Common myeloid progenitor, CD34-positive (primary cell): Measurements from ENCODE around the gene KCNA4.
"Not testable (repeated sequence)": the region's sequence is repeated elsewhere in the genome, so short reads cannot be mapped to it uniquely, and the experiment has no call there.

Experiments used
- CTCF ChIA-PET: fragments of 350-600 bp; sonication (Branson Sonifier 250); formaldehyde crosslinking; loops from one replicate; lab custom pipeline; 2021; ENCODE audit warnings: antibody characterized with exemption; lab: Charles Lee
- POLR2A ChIA-PET: fragments of 350-600 bp; sonication (Branson Sonifier 250); formaldehyde crosslinking; loops from one replicate; lab custom pipeline; 2021; ENCODE audit warnings: antibody characterized with exemption; lab: Charles Lee
- DNase-seq, 3 donors: peaks; one replicate each; pipeline versions ENCODE4 v3.0.0 to v3.0.0-alpha.2; 2013
- H3K27ac ChIP-seq, 2 experiments: 1 replicate in 1 of 2; 2 replicates in 1 of 2; pipeline ENCODE4 v1.7.0; 2013; ENCODE audit warnings: inconsistent platforms in 2 of 2, low read length in 2 of 2, mild to moderate bottlenecking in 2 of 2, low read depth in 1 of 2, moderate library complexity in 1 of 2; ENCODE audit not compliant: severe bottlenecking in 2 of 2, insufficient read depth in 1 of 2, poor library complexity in 1 of 2
- H3K27me3 ChIP-seq, 5 experiments: replicated peaks in 2 of 5; 1 replicate in 3 of 5; 2 replicates in 2 of 5; pipeline versions ENCODE4 v1.6.1 to v1.7.0; 2013; ENCODE audit warnings: low read length in 4 of 5, mild to moderate bottlenecking in 2 of 5, moderate library complexity in 2 of 5, inconsistent platforms in 1 of 5; ENCODE audit not compliant: insufficient read depth in 5 of 5, control insufficient read depth in 4 of 5
- H3K36me3 ChIP-seq, 4 experiments: 1 replicate in 2 of 4; 2 replicates in 2 of 4; pipeline versions ENCODE4 v1.6.1 to v1.7.0; 2013; ENCODE audit warnings: low read length in 3 of 4, control low read depth in 1 of 4, mild to moderate bottlenecking in 1 of 4; ENCODE audit not compliant: control insufficient read depth in 4 of 4, insufficient read depth in 4 of 4
- H3K4me1 ChIP-seq, 4 experiments: 1 replicate in 3 of 4; 2 replicates in 1 of 4; pipeline versions ENCODE4 v1.6.1 to v1.7.1; 2013; ENCODE audit warnings: low read length in 3 of 4, mild to moderate bottlenecking in 3 of 4, control low read depth in 1 of 4, inconsistent platforms in 1 of 4, moderate library complexity in 1 of 4; ENCODE audit not compliant: control insufficient read depth in 4 of 4, insufficient read depth in 4 of 4; ENCODE audit errors: control extremely low read depth in 1 of 4
- H3K4me3 ChIP-seq, 7 experiments: 1 replicate in 4 of 7; 2 replicates in 3 of 7; pipeline versions ENCODE4 v1.5.1 to v1.7.0; 2013; ENCODE audit warnings: mild to moderate bottlenecking in 7 of 7, low read length in 6 of 7, moderate library complexity in 6 of 7, inconsistent platforms in 2 of 7, low read depth in 2 of 7, control low read depth in 1 of 7; ENCODE audit not compliant: insufficient read depth in 4 of 7, control insufficient read depth in 1 of 7; ENCODE audit errors: extremely low read depth in 1 of 7
- H3K9me3 ChIP-seq, 5 experiments: 1 replicate in 4 of 5; 2 replicates in 1 of 5; pipeline versions ENCODE4 v1.6.1 to v1.7.1; 2013; ENCODE audit warnings: low read length in 4 of 5, mild to moderate bottlenecking in 2 of 5, inconsistent platforms in 1 of 5, low read depth in 1 of 5, moderate library complexity in 1 of 5; ENCODE audit not compliant: control insufficient read depth in 4 of 5, insufficient read depth in 2 of 5; ENCODE audit errors: control extremely low read depth in 1 of 5
- WGBS: methylation state at CpG from one replicate; pipeline ENCODE4 v1.1.5; 2013; ENCODE audit not compliant: insufficient coverage; 5-methylcytosine and 5-hydroxymethylcytosine counted together

The KCNA4 gene

GRCh38 chr11:30041171-30041570 lies 24.3 kb upstream of the KCNA4 start:
- DNase-seq = no peak
- Histone ChIP-seq H3K36me3 (no peaks in the 10 kb centered on the region), H3K9me3 (no peaks in the 10 kb centered on the region), H3K4me3 (no peak overlapping the region), H3K4me1 (no peaks in the 10 kb centered on the region), H3K27me3 (no peaks in the 10 kb centered on the region), H3K27ac (no peak overlapping the region)
- POLR2A ChIA-PET = no interaction called here
- 90% methylated on average over 2 of the region's 14 CpGs for WGBS
- CTCF ChIA-PET = no interaction called here

GRCh38 chr11:30034746-30035145 lies 17.9 kb upstream of the KCNA4 start:
- CTCF ChIA-PET, H3K27me3 ChIP-seq, H3K27ac ChIP-seq, H3K9me3 ChIP-seq, H3K4me1 ChIP-seq, H3K36me3 ChIP-seq, DNase-seq, POLR2A ChIA-PET, H3K4me3 ChIP-seq: not testable (repeated sequence)
- WGBS = 97% methylated on average over 3 of the region's 4 CpGs

GRCh38 chr11:30034166-30034565 lies 17.3 kb upstream of the KCNA4 start:
- H3K27me3 ChIP-seq, DNase-seq, POLR2A ChIA-PET, CTCF ChIA-PET, H3K36me3 ChIP-seq, H3K27ac ChIP-seq, H3K9me3 ChIP-seq, H3K4me3 ChIP-seq, H3K4me1 ChIP-seq: not testable (repeated sequence)

GRCh38 chr11:30025396-30026139 lies 8.7 kb upstream of the KCNA4 start:
- H3K36me3 ChIP-seq = no peaks in the 10 kb centered on the region
- no peak overlapping the region for H3K27ac ChIP-seq
- no peaks in the 10 kb centered on the region for H3K4me1 ChIP-seq
- peaks cover 0 to 16% (median 3%) of the 10 kb centered on the region in 5 experiments for H3K27me3 ChIP-seq
- POLR2A ChIA-PET = no interaction called here
- CTCF ChIA-PET = no interaction called here
- DNase-seq = no peak
- 17% methylated on average over 4 of the region's 6 CpGs for WGBS
- H3K4me3 ChIP-seq = no peak overlapping the region
- H3K9me3 ChIP-seq = no peaks in the 10 kb centered on the region

- Histone ChIP-seq H3K36me3 (no peaks in the 10 kb centered on the region), H3K27ac (no peak overlapping the region), H3K4me1 (no peaks in the 10 kb centered on the region), H3K9me3 (no peaks in the 10 kb centered on the region), H3K27me3 (peaks cover 4 to 39% (median 15%) of the 10 kb centered on the region in 5 experiments), H3K4me3 (no peak overlapping the region)
- DNase-seq = no peak
- ChIA-PET CTCF (no interaction called here), POLR2A (no interaction called here)
- 43% methylated on average over 1 of the region's 2 CpGs for WGBS
Observed at GRCh38 chr11:30023074-30023473, 6.2 kb upstream of the KCNA4 start.

- H3K4me3 ChIP-seq = no peak overlapping the region
- CTCF ChIA-PET = interaction anchor here (1.6 to 2.1 kb wide), 2 partner anchors 9 to 35 kb away, joined by 4 read pairs; no protein-coding TSS in a partner anchor
- peaks cover 0 to 9% (median 4%) of the 10 kb centered on the region in 4 experiments for H3K4me1 ChIP-seq
- no peak overlapping the region for H3K27ac ChIP-seq
- H3K27me3 ChIP-seq = peaks cover 14 to 70% (median 25%) of the 10 kb centered on the region in 5 experiments
- WGBS = 33% methylated on average over 1 of the region's 3 CpGs
- DNase-seq = no peak
- H3K36me3 ChIP-seq = no peaks in the 10 kb centered on the region
- peaks cover 0 to 3% (median 0%) of the 10 kb centered on the region in 5 experiments for H3K9me3 ChIP-seq
- POLR2A ChIA-PET = no interaction called here
Observed at GRCh38 chr11:30019481-30019880, 2.7 kb upstream of the KCNA4 start.

GRCh38 chr11:30018495-30018894 lies 1.7 kb upstream of the KCNA4 start:
- CTCF ChIA-PET = interaction anchor here (2.1 kb wide), 1 partner anchor 10 kb away, joined by 4 read pairs; no protein-coding TSS in a partner anchor
- WGBS = 8% methylated on average over 12 of the region's 21 CpGs
- H3K4me1 ChIP-seq = peaks cover 0 to 9% (median 4%) of the 10 kb centered on the region in 4 experiments
- POLR2A ChIA-PET = no interaction called here
- H3K9me3 ChIP-seq = peaks cover 0 to 3% (median 0%) of the 10 kb centered on the region in 5 experiments
- peaks cover 14 to 75% (median 29%) of the 10 kb centered on the region in 5 experiments for H3K27me3 ChIP-seq
- DNase-seq = peak in 1 of 3 donors; percentile 1
- no peaks in the 10 kb centered on the region for H3K36me3 ChIP-seq
- no peak overlapping the region for H3K4me3 ChIP-seq
- H3K27ac ChIP-seq = no peak overlapping the region
